PC-3 (cell line): ENCODE results near the gene ANAPC4.

Experiments
- CTCF ChIP-seq: fragments of 300-600 bp; sonication (generic); conservative IDR thresholded peaks from 2 replicates; pipeline ENCODE4 v1.5.1; 2017; ENCODE audit warnings: antibody characterized with exemption, low read depth, mild to moderate bottlenecking, low read length
- EZH2 ChIP-seq: fragments of 300-600 bp; sonication (generic); IDR thresholded peaks from one replicate; pipeline ENCODE4 v1.6.1; 2017; ENCODE audit warnings: antibody characterized with exemption, mild to moderate bottlenecking, low read length; ENCODE audit not compliant: unreplicated experiment
- EZH2phosphoT487 ChIP-seq: fragments of 300-600 bp; sonication (generic); IDR thresholded peaks from 2 replicates; pipeline ENCODE4 v1.6.1; 2018; ENCODE audit warnings: mild to moderate bottlenecking, antibody characterized with exemption, low read length, borderline replicate concordance

DNA sequence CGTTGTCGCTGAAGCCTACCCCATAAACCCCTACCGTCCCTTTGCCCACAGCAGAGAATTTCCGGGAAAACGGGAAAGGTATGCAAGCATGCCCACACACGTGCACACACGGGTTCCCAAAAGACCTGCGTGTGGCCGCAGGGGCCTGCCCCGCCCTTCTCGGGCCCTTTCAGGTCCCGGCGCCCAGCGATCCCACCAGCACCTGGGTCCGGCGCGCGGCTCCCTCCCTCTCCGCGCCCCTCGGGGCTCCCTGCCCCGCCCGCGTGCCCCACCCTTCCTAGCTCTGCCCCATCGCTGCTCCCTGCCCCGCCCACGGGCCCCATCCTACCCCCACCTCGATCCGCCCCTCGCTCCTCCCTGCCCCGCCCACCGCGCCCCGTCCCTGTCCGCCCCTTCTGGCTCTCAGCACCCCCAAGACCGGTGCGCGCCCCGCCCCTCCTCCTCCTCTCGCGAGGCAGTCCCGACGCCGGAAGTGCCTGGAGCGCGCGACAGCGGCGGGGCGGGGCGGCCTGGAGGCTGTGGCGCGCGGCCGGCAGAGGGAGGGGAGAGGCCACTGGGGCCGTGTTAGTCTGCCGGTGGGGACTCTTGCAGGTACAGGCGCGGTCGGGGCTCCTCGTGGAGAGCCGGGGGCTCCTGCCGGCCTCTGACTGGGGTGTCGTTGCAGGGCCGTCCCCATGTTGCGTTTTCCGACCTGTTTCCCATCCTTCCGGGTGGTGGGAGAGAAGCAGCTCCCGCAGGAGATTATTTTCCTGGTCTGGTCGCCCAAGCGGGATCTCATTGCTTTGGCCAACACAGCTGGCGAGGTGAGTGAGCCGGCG lies at the start of gene ANAPC4:
- TF ChIP-seq CTCF, result no peak
- no peak for TF ChIP-seq EZH2phosphoT487
- TF ChIP-seq EZH2, result no peak
